Measurements from ENCODE around the gene AATF. TPM values are rescaled to one million over a fixed set of nuclear protein-coding genes. Genes with fewer than 3 reads are reported as not detected.

The AATF gene
- total RNA-seq, 1 experiment from 2014 or later, result 43.5 TPM

DNA sequence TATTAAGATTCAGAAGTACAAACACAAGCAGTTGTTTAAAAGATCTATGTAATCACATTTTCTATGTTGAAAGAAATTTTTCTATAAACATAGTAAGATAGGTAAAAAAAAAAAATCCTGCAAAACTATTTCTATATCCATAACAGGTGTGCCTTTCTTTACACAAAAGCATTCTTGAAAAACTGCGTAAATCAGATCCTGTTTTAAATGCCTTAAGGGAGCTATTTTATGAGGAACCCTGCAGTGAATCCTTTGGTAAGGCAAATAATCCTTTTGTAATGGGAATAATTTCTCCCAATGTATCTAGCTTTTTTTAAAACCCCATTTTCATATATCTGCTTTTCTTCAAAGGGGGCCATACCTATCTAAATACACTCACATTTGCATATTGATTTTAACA, 157.3 kb downstream of the AATF start:
- no peak for DNase-seq (ENCODE audit: low read depth)

Other genes with a start within 250 kb of the AATF start
- 0.81 and 3.5 TPM in 2 replicates for gene LHX1, start 11.5 kb upstream of the AATF start, total RNA-seq (2014; rRNA removed; shearing (Covaris generic))

Measured in M059J (cell line).